A549 (cell line): ENCODE data around the gene MSS51. TPM values are rescaled to one million over a fixed set of nuclear protein-coding genes. Genes with fewer than 3 reads are reported as not detected.

Experiments
- ATAC-seq, 2 experiments: fragments of 200-7000 bp in 1 of 2; fragments of >200 bp in 1 of 2; cut with Nextera tagmentation in 1 of 2; cut with Tn5 transposase in 1 of 2; 3 replicates each; pipeline versions ENCODE4 v1.8.0 to v1.9.1; 2018 to 2020; ENCODE audit warnings: mild to moderate bottlenecking in 1 of 2, moderate library complexity in 1 of 2
- CTCF ChIA-PET: fragments of 300-600 bp; sonication (Branson Sonifier 250); formaldehyde crosslinking; extraction: SDS; loops from one replicate; lab custom pipeline; 2021; ENCODE audit warnings: antibody characterized with exemption, inconsistent platforms; lab: Yijun Ruan, JAX
- POLR2A ChIA-PET: fragments of 350-600 bp; formaldehyde crosslinking; extraction: SDS; loops from one replicate; lab custom pipeline; 2021; ENCODE audit warnings: antibody characterized with exemption, inconsistent platforms; lab: Yijun Ruan, JAX
- DNase-seq, 2 experiments: peaks; one replicate each; pipeline versions ENCODE4 v3.0.0 to v3.0.0-alpha.2; 2011 to 2016; ENCODE audit warnings: low read depth in 1 of 2, low spot score in 1 of 2
- FAIRE-seq: peaks from 2 replicates; lab custom pipeline; 2011; peaks lifted over from hg19 to GRCh38; lab: Jason Lieb, UNC
- H3K27ac ChIP-seq, 2 experiments: fragments of >200 bp; sonication (Bioruptor Twin); formaldehyde crosslinking; 3 replicates each; pipeline ENCODE4 v1.5.1; 2016 to 2017
- H3K4me1 ChIP-seq: fragments of >200 bp; sonication (Bioruptor Twin); formaldehyde crosslinking; 3 replicates; pipeline ENCODE4 v1.6.1; 2016
- H3K4me2 ChIP-seq: fragments of >200 bp; sonication (Bioruptor Twin); formaldehyde crosslinking; 3 replicates; pipeline ENCODE4 v1.6.1; 2016
- H3K4me3 ChIP-seq: fragments of >200 bp; sonication (Bioruptor Twin); formaldehyde crosslinking; 3 replicates; pipeline ENCODE4 v1.5.1; 2016
- H3K9me3 ChIP-seq: fragments of >200 bp; sonication (Bioruptor Twin); formaldehyde crosslinking; 3 replicates; pipeline ENCODE4 v1.6.1; 2016
- BHLHE40 ChIP-seq: IDR thresholded peaks from 2 replicates; pipeline ENCODE4 v1.6.1; 2012; ENCODE audit warnings: low read depth, low read length, inconsistent platforms
- CBX2 ChIP-seq: fragments of 200-600 bp; sonication (generic); IDR thresholded peaks from 2 replicates; pipeline ENCODE4 v1.6.1; 2016; ENCODE audit warnings: low read depth, mild to moderate bottlenecking, borderline replicate concordance
- CHD4 ChIP-seq: fragments of 200-600 bp; sonication (generic); IDR thresholded peaks from 2 replicates; pipeline ENCODE4 v1.6.1; 2016; ENCODE audit warnings: antibody characterized with exemption, mild to moderate bottlenecking, borderline replicate concordance
- E2F6 ChIP-seq: IDR thresholded peaks from 2 replicates; pipeline ENCODE4 v1.6.1; 2012; ENCODE audit warnings: low read depth, borderline replicate concordance
- FOSB ChIP-seq: fragments of 250-450 bp; sonication (Bioruptor Pico); IDR thresholded peaks from 2 replicates; pipeline ENCODE4 v1.5.0; 2020; ENCODE audit warnings: mild to moderate bottlenecking, moderate library complexity
- FOSL2 ChIP-seq, 2 experiments: fragments of 450-650 bp in 1 of 2; fragments of >200 bp in 1 of 2; sonication (Bioruptor Twin) in 1 of 2; formaldehyde crosslinking; IDR thresholded peaks; 2 replicates each; pipeline versions ENCODE4 v1.5.0 to v1.6.1; 2016 to 2020; ENCODE audit warnings: mild to moderate bottlenecking in 1 of 2, moderate library complexity in 1 of 2
- HMGXB4 ChIP-seq: fragments of 250-450 bp; sonication (Bioruptor Pico); IDR thresholded peaks from 2 replicates; pipeline ENCODE4 v1.5.0; 2021; ENCODE audit warnings: mild to moderate bottlenecking, moderate library complexity, borderline replicate concordance
- KDM1A ChIP-seq: fragments of 200-600 bp; sonication (generic); IDR thresholded peaks from 2 replicates; pipeline ENCODE4 v1.6.1; 2016; ENCODE audit warnings: low read depth, mild to moderate bottlenecking
- MAFK ChIP-seq: fragments of 450-650 bp; IDR thresholded peaks from 2 replicates; pipeline ENCODE4 v1.6.1; 2014; ENCODE audit not compliant: partially characterized antibody
- NPAS2 ChIP-seq: fragments of 250-450 bp; sonication (Bioruptor Pico); IDR thresholded peaks from 2 replicates; pipeline ENCODE4 v1.8.0; 2022; ENCODE audit warnings: mild to moderate bottlenecking, moderate library complexity, borderline replicate concordance
- PBX3 ChIP-seq: IDR thresholded peaks from 2 replicates; pipeline ENCODE4 v1.6.1; 2012
- POLR2A ChIP-seq: IDR thresholded peaks from 2 replicates; pipeline ENCODE4 v1.6.1; 2012; ENCODE audit warnings: mild to moderate bottlenecking, low read length
- POLR2AphosphoS2 ChIP-seq: conservative IDR thresholded peaks from 2 replicates; pipeline ENCODE4 v1.6.1; 2012; ENCODE audit warnings: low read length, improper control_type of control experiment, inconsistent platforms
- RAD21 ChIP-seq, 2 experiments: fragments of >200 bp in 1 of 2; sonication (Bioruptor Twin) in 1 of 2; formaldehyde crosslinking in 1 of 2; IDR thresholded peaks in 1 of 2; conservative IDR thresholded peaks in 1 of 2; 2 replicates in 1 of 2; 3 replicates in 1 of 2; pipeline ENCODE4 v1.6.1; 2012 to 2018; ENCODE audit warnings: inconsistent platforms in 1 of 2
- RARB ChIP-seq: fragments of 250-450 bp; sonication (Bioruptor Pico); IDR thresholded peaks from 2 replicates; pipeline ENCODE4 v1.8.0; 2021; ENCODE audit warnings: mild to moderate bottlenecking, moderate library complexity
- RCOR1 ChIP-seq: fragments of 150-350 bp; IDR thresholded peaks from 2 replicates; pipeline ENCODE4 v1.6.1; 2014; ENCODE audit warnings: antibody characterized with exemption, low read length, low read depth
- RNF2 ChIP-seq: fragments of 200-600 bp; sonication (generic); IDR thresholded peaks from 2 replicates; pipeline ENCODE4 v1.6.1; 2016; ENCODE audit warnings: low read depth, mild to moderate bottlenecking, antibody characterized with exemption, moderate library complexity, borderline replicate concordance
- SMC3 ChIP-seq: fragments of >200 bp; sonication (Bioruptor Twin); formaldehyde crosslinking; IDR thresholded peaks from 3 replicates; pipeline ENCODE4 v1.6.1; 2018; ENCODE audit warnings: inconsistent platforms
- TFCP2L1 ChIP-seq: fragments of 250-450 bp; sonication (Bioruptor Pico); IDR thresholded peaks from 2 replicates; pipeline ENCODE4 v1.5.0; 2021; ENCODE audit warnings: mild to moderate bottlenecking
- TP53 ChIP-seq: fragments of 250-450 bp; sonication (Bioruptor Pico); IDR thresholded peaks from 2 replicates; pipeline ENCODE4 v1.5.0; 2021; ENCODE audit warnings: mild to moderate bottlenecking, moderate library complexity
- ZFP36 ChIP-seq: fragments of 450-650 bp; IDR thresholded peaks from 2 replicates; pipeline ENCODE4 v1.6.1; 2014; ENCODE audit warnings: borderline replicate concordance; ENCODE audit not compliant: partially characterized antibody
- WGBS: methylation state at CpG from one replicate; pipeline ENCODE4 v1.1.6; 2017; ENCODE audit errors: missing lambda C conversion rate; 5-methylcytosine and 5-hydroxymethylcytosine counted together
- polyA plus RNA-seq, 4 experiments: library from polyadenylated mRNA; depleted of rRNA in 3 of 4; stranded (reverse); fragments of >200 nt; fragmentation: RNase III in 1 of 4; extraction: RNeasy Plus Mini Kit Qiagen cat#74134 plus additional on column Dnase treatment in 1 of 4; gene quantifications; 2 replicates in 3 of 4; 3 replicates in 1 of 4; pipeline ENCODE4 v1.2.3, GENCODE V29; 2011 to 2017
- TF ChIP-seq, protein P1 (sequence below): fragments of 450-650 bp; IDR thresholded peaks from 2 replicates; pipeline ENCODE4 v1.6.1; 2014; ENCODE audit warnings: antibody characterized with exemption
- TF ChIP-seq, protein P2 (sequence below): fragments of 150-350 bp; IDR thresholded peaks from 2 replicates; pipeline ENCODE4 v1.6.1; 2014; ENCODE audit warnings: low read depth, mild to moderate bottlenecking, low read length
- TF ChIP-seq, protein P3 (sequence below): fragments of 250-450 bp; sonication (Bioruptor Pico); IDR thresholded peaks from 2 replicates; pipeline ENCODE4 v1.5.0; 2020; ENCODE audit warnings: low read depth, mild to moderate bottlenecking, moderate library complexity

The MSS51 gene
- polyA plus RNA-seq, 2 of the 4 experiments (the other 2 are of a cell fraction): 0.49 to 1.1 TPM

DNA sequence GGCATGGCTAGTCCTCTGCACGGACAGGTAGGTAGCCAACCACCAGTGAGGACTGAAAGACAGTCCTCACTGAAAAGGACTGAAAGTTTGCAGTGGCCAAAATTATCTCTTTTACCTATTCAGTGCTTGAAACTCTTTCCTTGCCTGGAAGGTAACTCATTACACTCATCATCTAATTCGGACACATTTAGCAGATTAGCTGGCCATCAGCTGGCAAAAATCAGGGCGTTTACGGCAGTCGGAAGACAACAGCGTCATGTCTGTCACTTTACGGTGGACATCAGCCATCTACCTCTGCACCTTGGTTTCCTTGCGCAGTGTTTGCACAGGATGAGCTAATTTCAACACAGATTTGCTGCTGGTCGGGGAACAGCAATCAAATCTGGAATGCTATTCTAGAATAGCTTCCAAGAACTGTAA is 20.2 kb downstream of the MSS51 start:
- Histone ChIP-seq H3K4me3 (peak overlapping the region; percentile 76), H3K4me1 (peaks cover 30% of the 10 kb centered on the region; the same call in 2 of the 3 replicates), H3K4me2 (peak overlapping the region; percentile 82), H3K9me3 (no peaks in the 10 kb centered on the region), H3K27ac (peak overlapping the region; percentile 88 to 98)
- CTCF ChIA-PET: interaction anchor here (0.9 to 3.2 kb wide), 3 partner anchors 11 to 150 kb away, joined by 3 to 11 read pairs (median 4); no protein-coding TSS in a partner anchor
- TF ChIP-seq CBX2: no peak
- TF ChIP-seq POLR2A: no peak
- TF ChIP-seq TP53 (CRISPR knock-in tag): 0 out of 2 replicates have a peak, but pooled peaks have one; percentile 19
- peak; percentile 65 to 66 for ATAC-seq
- DNase-seq: peak; percentile 62 to 80
- no peak for FAIRE-seq
- POLR2A ChIA-PET: interaction anchor here (0.7 to 2.2 kb wide), 8 partner anchors 44 to 194 kb away, joined by 3 to 15 read pairs (median 7); partner anchors contain the start of genes CFAP70, DNAJC9 and PPP3CB
- WGBS: 2% methylated on average over 9 of the region's 9 CpGs

GRCh38 chr10:73410897-73411296 is 22.5 kb downstream of the MSS51 start:
- TF ChIP-seq RNF2 (no peak), CHD4 (no peak), FOSL2 (IDR thresholded peaks at IDR 0.05) (no peak), FOSL2 (CRISPR knock-in tag; IDR thresholded peaks at IDR 0.05) (no peak), FOSB (CRISPR knock-in tag) (no peak), SMC3 (no peak), RCOR1 (no peak), KDM1A (no peak), PBX3 (no peak), POLR2AphosphoS2 (no peak), BHLHE40 (no peak), ZFP36 (no peak), MAFK (no peak), RAD21 (conservative IDR thresholded peaks at IDR 0.05 in 1 of 2, IDR thresholded peaks at IDR 0.05 in 1 of 2) (no peak), RARB (CRISPR knock-in tag) (no peak)
- TF ChIP-seq, protein P1, sequence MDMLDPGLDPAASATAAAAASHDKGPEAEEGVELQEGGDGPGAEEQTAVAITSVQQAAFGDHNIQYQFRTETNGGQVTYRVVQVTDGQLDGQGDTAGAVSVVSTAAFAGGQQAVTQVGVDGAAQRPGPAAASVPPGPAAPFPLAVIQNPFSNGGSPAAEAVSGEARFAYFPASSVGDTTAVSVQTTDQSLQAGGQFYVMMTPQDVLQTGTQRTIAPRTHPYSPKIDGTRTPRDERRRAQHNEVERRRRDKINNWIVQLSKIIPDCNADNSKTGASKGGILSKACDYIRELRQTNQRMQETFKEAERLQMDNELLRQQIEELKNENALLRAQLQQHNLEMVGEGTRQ: no peak
- TF ChIP-seq, protein P2, sequence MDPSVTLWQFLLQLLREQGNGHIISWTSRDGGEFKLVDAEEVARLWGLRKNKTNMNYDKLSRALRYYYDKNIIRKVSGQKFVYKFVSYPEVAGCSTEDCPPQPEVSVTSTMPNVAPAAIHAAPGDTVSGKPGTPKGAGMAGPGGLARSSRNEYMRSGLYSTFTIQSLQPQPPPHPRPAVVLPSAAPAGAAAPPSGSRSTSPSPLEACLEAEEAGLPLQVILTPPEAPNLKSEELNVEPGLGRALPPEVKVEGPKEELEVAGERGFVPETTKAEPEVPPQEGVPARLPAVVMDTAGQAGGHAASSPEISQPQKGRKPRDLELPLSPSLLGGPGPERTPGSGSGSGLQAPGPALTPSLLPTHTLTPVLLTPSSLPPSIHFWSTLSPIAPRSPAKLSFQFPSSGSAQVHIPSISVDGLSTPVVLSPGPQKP: no peak
- Histone ChIP-seq H3K27ac (no peak overlapping the region), H3K9me3 (no peaks in the 10 kb centered on the region), H3K4me2 (no peak overlapping the region), H3K4me3 (no peak overlapping the region), H3K4me1 (peaks cover 35% of the 10 kb centered on the region; the same call in 2 of the 3 replicates)
- ATAC-seq (no peak), FAIRE-seq (no peak), DNase-seq (no peak)
- 90% methylated on average over 1 of the region's 1 CpG for WGBS
- POLR2A ChIA-PET: no interaction called here
- CTCF ChIA-PET: interaction anchor here (1.7 to 3.2 kb wide), 2 partner anchors 9 to 148 kb away, joined by 4 to 11 read pairs; no protein-coding TSS in a partner anchor

GRCh38 chr10:73408978-73409521 is 24.3 kb downstream of the MSS51 start:
- ChIA-PET POLR2A (no interaction called here), CTCF (interaction anchor here (0.6 to 0.9 kb wide), 2 partner anchors 8 to 11 kb away, joined by 4 read pairs; no protein-coding TSS in a partner anchor)
- no peaks in the 10 kb centered on the region for H3K9me3 ChIP-seq
- WGBS: 71% methylated on average over 4 of the region's 4 CpGs
- no peak for DNase-seq
- peaks cover 31% of the 10 kb centered on the region; the same call in 2 of the 3 replicates for H3K4me1 ChIP-seq
- no peak for ATAC-seq
- H3K4me3 ChIP-seq: no peak overlapping the region
- H3K4me2 ChIP-seq: no peak overlapping the region
- no peak overlapping the region for H3K27ac ChIP-seq
- no peak for FAIRE-seq
- no peak for TF ChIP-seq FOSB (CRISPR knock-in tag)
- TF ChIP-seq RNF2: no peak
- TF ChIP-seq RCOR1: no peak
- no peak for TF ChIP-seq E2F6
- no peak for TF ChIP-seq CBX2
- no peak for TF ChIP-seq HMGXB4 (CRISPR knock-in tag)
- no peak for TF ChIP-seq TFCP2L1 (CRISPR knock-in tag)
- TF ChIP-seq, protein P3, sequence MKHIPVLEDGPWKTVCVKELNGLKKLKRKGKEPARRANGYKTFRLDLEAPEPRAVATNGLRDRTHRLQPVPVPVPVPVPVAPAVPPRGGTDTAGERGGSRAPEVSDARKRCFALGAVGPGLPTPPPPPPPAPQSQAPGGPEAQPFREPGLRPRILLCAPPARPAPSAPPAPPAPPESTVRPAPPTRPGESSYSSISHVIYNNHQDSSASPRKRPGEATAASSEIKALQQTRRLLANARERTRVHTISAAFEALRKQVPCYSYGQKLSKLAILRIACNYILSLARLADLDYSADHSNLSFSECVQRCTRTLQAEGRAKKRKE (CRISPR knock-in tag): no peak
- no peak for TF ChIP-seq PBX3
- no peak for TF ChIP-seq NPAS2 (CRISPR knock-in tag)
- TF ChIP-seq RAD21 (conservative IDR thresholded peaks at IDR 0.05 in 1 of 2, IDR thresholded peaks at IDR 0.05 in 1 of 2): no peak
